NCI-H446 treated with DMSO at 0.1 percent for 48 hours (cell line): ENCODE results near the gene RNF208.
A peak's percentile ranks its signal among the peaks of the same experiment; 100 is the strongest.

ENCODE experiments used
- DNase-seq: peaks from one replicate; lab custom pipeline; 2025; lab: John Stamatoyannopoulos, UW

RNF208 gene

DNA sequence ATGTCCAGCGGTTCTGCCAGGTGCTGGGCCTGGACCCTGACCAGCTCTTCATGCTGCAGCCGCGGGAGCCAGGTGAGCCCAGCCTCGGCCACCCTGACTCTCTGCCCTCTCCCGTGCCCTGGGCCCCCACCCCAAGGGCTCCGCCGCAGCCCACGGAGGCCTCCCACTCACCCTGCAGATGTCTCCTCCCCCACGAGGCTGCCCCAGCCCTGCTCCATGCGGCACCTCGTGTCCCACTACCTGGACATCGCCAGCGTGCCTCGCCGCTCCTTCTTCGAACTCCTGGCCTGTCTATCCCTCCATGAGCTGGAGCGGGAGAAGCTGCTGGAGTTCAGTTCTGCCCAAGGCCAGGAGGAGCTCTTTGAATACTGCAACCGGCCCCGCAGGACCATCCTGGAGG lies 7.4 kb downstream of the RNF208 start:
- DNase-seq: no peak

- no peak for DNase-seq
Observed at GRCh38 chr9:137213160-137214060, 8.6 kb downstream of the RNF208 start.

- no peak for DNase-seq
Observed at GRCh38 chr9:137212520-137212919, 9.5 kb downstream of the RNF208 start.

- DNase-seq: no peak
Observed at GRCh38 chr9:137211532-137211931, 10.5 kb downstream of the RNF208 start.

DNA sequence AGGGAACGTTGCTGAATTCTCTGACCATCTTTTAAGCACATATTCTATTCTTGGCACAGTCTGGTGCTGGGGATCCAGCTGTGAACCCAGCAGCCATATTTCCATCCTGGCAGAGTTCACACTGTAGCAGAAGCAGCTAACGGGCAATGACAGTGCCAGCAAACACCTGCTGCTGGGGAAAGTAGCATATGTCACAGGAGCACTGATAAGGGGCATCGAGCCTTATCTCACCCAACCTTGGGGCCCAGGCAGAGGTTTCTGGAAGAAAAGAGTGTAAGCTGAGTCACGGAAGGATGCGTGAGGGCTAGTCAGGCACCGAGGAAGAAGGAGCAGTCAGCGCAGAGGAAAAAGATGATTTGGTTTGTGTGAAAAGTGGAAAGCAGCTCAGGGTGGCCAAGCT lies 15.4 kb downstream of the RNF208 start:
- no peak for DNase-seq

DNA sequence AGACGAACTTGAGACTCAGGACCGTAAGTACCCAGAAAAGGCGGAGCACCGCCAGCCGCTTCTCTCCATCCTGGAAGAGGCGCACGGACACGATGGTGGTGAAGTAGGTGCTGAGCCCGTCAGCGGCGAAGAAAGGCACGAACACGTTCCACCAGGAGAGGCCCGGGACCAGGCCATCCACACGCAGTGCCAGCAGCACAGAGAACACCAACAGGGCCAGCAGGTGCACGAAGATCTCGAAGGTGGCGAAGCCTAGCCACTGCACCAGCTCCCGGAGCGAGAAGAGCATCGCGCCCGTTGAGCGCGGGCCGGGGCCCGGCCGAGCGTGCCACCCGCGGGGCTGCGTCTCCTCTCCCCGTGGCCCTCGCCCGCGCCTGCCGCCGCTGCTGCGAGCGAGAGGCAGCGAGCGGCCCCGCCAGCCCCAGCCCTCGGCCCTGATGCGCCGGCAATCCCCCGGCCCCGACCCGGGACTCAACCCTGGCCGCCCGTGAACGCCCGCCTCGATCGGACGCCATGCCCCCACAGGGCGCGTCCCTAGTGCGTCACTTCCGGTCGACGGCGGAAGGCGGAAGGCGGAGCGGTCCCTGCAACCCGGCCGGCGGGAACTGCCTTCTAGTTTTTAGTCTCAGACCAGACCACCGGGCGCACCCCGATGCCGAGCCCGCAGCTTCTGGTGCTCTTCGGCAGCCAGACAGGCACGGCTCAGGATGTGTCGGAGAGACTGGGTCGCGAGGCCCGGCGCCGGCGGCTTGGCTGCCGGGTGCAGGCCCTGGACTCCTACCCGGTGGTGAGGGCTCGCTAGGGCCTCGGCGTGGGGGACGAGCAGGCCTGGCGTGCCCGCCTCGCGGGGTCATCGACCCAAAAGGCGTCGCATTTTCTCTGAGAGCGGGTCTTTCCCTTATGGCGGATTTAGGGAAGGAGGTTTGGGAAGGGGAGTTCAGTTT lies 16.6 kb downstream of the RNF208 start, which contains the start of the genes NDOR1 and TMEM203:
TSS of gene NDOR1 (plus strand) at position 575 of the 944 bp plus-strand sequence. CDS start at position 653, 78 bp downstream.
TSS of gene TMEM203 (minus strand) at position 523 of the 944 bp plus-strand sequence. CDS start at position 289, 234 bp downstream.
- peak; percentile 4 for DNase-seq

DNA sequence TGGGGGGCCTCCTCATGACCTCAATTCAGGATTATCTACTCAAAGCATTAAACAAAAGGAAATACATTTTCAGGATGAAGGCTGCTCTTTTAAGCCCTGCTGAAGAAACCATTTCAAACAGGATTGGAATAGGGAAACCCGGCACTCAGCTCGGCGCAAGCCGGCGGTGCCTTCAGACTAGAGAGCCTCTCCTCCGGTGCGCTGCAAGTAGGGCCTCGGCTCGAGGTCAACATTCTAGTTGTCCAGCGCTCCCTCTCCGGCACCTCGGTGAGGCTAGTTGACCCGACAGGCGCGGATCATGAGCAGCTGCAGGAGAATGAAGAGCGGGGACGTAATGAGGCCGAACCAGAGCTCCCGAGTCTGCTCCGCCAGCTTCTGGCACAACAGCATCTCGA lies 17.3 kb downstream of the RNF208 start:
- no peak for DNase-seq

DNA sequence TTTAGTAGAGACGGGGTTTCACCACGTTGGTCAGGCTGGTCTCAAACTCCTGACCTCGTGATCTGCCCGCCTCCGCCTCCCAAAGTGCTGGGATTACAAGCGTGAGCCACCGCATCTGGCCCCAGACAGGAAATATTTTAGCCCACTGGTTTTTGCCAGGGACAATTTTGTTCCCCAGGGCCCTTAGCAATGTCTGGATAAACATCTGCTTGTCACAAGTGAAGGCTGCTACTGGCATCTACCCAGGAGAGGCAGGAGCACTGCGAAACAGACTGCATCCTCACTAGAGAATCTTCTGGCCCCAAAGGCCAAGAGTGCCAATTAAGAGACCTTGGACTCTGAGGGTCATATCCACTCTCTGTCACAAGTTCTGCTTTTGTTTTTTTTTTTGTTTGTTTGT lies 19.1 kb downstream of the RNF208 start:
- DNase-seq: no peak

GRCh38 chr9:137201205-137201868 lies 20.7 kb downstream of the RNF208 start:
- DNase-seq: no peak

- peak; percentile 94 for DNase-seq
Observed at GRCh38 chr9:137200311-137201204, 21.5 kb downstream of the RNF208 start, which contains the start of gene TPRN. Gene TPRN, minus strand, starts transcription at chr9:137200741. Its CDS starts 30 bp downstream, at chr9:137200711.

GRCh38 chr9:137199411-137200121 lies 22.5 kb downstream of the RNF208 start:
- DNase-seq: no peak

DNA sequence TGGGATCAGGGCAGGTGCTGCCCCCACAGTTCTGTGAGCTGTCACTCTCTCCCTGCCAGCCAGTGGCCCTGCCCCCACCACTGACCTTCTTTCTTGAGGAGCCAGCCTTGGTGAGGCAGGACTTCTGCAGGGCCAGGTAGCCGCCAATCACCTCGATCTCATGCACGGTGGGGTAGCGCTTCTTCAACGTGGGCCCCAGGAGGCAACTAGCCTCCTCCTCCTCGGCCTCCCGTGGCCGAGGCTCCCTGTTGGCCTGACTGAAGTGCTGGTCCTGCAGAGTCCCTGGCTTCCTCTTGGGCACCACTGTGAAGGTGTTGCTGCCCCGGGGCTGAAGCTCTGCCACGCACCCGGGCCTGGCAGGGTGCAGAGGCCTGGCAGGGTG lies 23.1 kb downstream of the RNF208 start:
- DNase-seq: no peak

DNA sequence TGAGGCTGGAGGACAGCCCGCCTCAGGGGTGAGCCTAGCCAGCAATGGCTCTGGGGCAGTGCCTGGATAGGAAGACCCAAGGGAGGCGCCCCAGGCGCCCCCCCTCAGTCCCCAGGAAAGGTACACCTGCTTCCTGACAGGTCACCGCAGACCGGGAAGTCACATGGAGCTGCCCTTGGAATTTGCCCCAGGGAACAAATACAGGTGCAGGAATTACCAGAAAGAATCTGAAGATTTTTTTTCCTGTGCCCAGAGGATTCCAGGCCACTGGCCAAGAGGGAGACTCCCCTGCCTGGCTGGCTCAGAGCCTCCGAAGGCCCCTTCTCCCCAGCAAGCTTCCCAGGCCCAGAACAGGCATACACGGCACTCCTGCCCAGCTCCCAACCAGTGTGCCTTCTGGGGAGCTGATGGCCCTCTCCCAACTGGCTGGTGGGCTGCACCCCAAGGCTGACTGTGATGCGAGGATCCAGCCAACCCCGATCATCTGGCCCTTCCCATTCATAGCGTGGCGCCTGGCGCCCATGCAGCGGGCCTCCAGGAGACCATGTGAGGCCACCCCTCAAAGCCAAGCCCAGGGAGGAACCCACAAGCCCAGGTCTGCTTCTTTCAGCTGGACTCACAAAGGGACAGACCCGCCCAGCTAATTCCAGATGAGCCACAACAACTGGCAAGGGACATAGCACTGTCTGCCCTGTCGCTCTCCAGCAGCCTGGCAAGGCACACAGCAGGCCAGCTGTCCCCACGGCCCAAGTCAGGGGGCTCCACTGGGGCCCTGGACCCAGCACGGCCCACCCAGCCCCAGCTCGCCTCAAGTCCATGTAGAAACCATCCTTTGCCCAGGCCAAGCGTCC lies 23.8 kb downstream of the RNF208 start:
- no peak for DNase-seq

- DNase-seq: no peak
Observed at GRCh38 chr9:137195525-137196220, 26.4 kb downstream of the RNF208 start.

- DNase-seq: no peak
Observed at GRCh38 chr9:137194909-137195308, 27.1 kb downstream of the RNF208 start.

DNA sequence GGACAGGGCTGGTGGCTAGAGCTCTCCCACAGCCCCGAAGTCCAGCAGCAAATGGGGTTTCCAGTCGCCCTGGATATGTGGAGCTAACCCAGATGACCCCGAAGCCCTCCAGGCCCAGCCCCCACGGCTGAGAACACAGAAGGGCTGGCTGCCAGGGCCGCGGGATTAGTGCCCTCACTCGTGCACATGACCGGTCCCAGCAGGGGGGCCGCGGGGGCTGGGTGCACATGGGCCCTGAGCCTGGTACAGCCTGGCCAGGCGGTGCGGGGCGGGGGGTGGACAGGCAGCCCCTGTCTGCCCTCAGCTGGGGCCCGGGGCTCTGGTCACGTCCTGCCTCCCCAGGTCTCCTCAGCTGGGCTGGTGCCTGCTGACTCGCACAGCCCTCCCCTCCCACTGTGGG lies 27.7 kb downstream of the RNF208 start:
- no peak for DNase-seq

DNA sequence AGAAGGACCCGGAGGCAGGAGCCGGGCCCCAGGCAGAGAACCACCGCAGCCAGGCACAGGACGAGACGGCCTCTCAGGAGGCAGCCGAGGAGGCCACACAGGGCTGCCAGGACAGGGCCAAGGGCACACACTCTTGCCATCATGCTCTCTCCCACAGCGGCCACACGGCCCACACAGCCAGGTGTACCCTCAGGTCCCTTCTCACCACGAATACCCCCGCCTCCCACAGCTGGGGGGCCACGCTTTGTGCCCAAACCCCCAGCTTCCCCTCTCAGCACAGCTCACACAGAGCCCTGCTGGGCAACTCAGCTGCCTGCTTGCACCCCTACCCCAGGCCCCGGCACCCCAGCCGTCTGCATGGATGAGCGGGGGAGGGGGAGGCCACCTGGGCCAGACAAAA lies 28.3 kb downstream of the RNF208 start:
- no peak for DNase-seq

DNA sequence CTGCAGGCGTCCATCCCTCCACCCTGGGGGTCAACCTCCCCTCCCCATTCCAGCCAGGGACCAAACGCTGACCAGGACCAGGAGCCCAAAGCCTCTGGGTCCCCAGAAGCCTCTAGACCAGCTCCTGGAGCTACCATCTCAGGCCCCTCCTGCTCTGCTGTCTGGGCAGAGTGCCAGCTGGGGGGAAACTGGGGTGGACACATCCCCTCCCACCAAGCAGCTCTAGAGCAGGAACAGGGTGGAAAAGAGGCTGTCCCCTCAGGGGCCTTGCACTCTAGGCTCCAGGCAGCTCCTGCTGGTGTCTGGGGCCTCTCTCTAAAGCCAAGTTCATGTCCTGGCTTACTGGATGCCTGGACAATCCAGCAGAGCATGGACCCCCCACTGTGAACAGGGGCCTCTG lies 29.2 kb downstream of the RNF208 start:
- no peak for DNase-seq

- DNase-seq: no peak
Observed at GRCh38 chr9:137192448-137192780, 29.6 kb downstream of the RNF208 start.
